SK-N-MC (cell line): Measurements from ENCODE around the gene DOC2B.

Source experiments
- EZH2 ChIP-seq: fragments of 200-600 bp; sonication (generic); IDR thresholded peaks from one replicate; pipeline ENCODE4 v1.6.1; 2017; ENCODE audit warnings: antibody characterized with exemption
- POLR2AphosphoS5 ChIP-seq: IDR thresholded peaks from 2 replicates; pipeline ENCODE4 v1.6.1; 2012; ENCODE audit warnings: mild to moderate bottlenecking, low read depth, low read length, borderline replicate concordance

- TF ChIP-seq POLR2AphosphoS5 (no peak), EZH2 (no peak)
These were observed 48.4 kb upstream of the DOC2B start for GRCh38 chr17:229709-230394.
